Smooth muscle cell (in vitro differentiated cells): ENCODE results near the gene DOCK3. TPM values are rescaled to one million over a fixed set of nuclear protein-coding genes. Genes with fewer than 3 reads are reported as not detected.

Experiments
- DNase-seq: peaks from one replicate; lab custom pipeline; 2025; ENCODE audit not compliant: unreplicated experiment; lab: John Stamatoyannopoulos, UW
- H2AFZ ChIP-seq: fragments of 200-600 bp; sonication (generic); 2 replicates; pipeline ENCODE4 v1.6.0; 2016; ENCODE audit warnings: antibody characterized with exemption, low read depth, mild to moderate bottlenecking
- H3F3A ChIP-seq: fragments of 200-600 bp; sonication (generic); 2 replicates; pipeline ENCODE4 v1.6.0; 2017; ENCODE audit warnings: antibody characterized with exemption, low read depth
- H3K27ac ChIP-seq: fragments of 200-600 bp; sonication (generic); 2 replicates; pipeline ENCODE4 v1.5.1; 2016; ENCODE audit warnings: low read depth, mild to moderate bottlenecking
- H3K27me3 ChIP-seq: fragments of 200-600 bp; sonication (generic); 2 replicates; pipeline ENCODE4 v1.6.1; 2016; ENCODE audit warnings: low read depth, mild to moderate bottlenecking
- H3K36me3 ChIP-seq: fragments of 200-600 bp; sonication (generic); 2 replicates; pipeline ENCODE4 v1.5.1; 2016; ENCODE audit warnings: low read depth
- H3K4me1 ChIP-seq: fragments of 200-600 bp; sonication (generic); 2 replicates; pipeline ENCODE4 v1.5.1; 2016; ENCODE audit warnings: low read depth
- H3K4me2 ChIP-seq: fragments of 200-600 bp; sonication (generic); 2 replicates; pipeline ENCODE4 v1.6.0; 2016; ENCODE audit warnings: mild to moderate bottlenecking
- H3K4me3 ChIP-seq: fragments of 200-600 bp; sonication (generic); 2 replicates; pipeline ENCODE4 v1.5.1; 2016; ENCODE audit warnings: mild to moderate bottlenecking
- H3K79me2 ChIP-seq: fragments of 200-600 bp; sonication (generic); 2 replicates; pipeline ENCODE4 v1.6.0; 2016; ENCODE audit warnings: low read depth, mild to moderate bottlenecking
- H3K9ac ChIP-seq: fragments of 200-600 bp; sonication (generic); 2 replicates; pipeline ENCODE4 v1.6.0; 2016; ENCODE audit warnings: low read depth
- H3K9me3 ChIP-seq: fragments of 200-600 bp; sonication (generic); replicated peaks from 2 replicates; pipeline ENCODE4 v1.5.1; 2016; ENCODE audit warnings: low read depth
- H4K20me1 ChIP-seq: fragments of 200-600 bp; sonication (generic); 2 replicates; pipeline ENCODE4 v1.6.0; 2016; ENCODE audit warnings: low read depth
- CTCF ChIP-seq: fragments of 200-600 bp; sonication (generic); IDR thresholded peaks from 2 replicates; pipeline ENCODE4 v1.5.1; 2017; ENCODE audit warnings: borderline replicate concordance, mild to moderate bottlenecking, antibody characterized with exemption; ENCODE audit not compliant: insufficient read depth, poor library complexity, severe bottlenecking
- WGBS: methylation state at CpG from one replicate; pipeline ENCODE4 v1.1.7; 2016; ENCODE audit warnings: low lambda C conversion rate; 5-methylcytosine and 5-hydroxymethylcytosine counted together
- polyA plus RNA-seq: library from polyadenylated mRNA; unstranded; fragments of >200 nt; fragmentation: Nextera tagmentation; extraction: Ambion mirVana; gene quantifications from 2 replicates; pipeline ENCODE4 v1.2.1, GENCODE V29; 2016
- total RNA-seq: library from RNA; depleted of rRNA; stranded (reverse); fragments of >200 nt; gene quantifications from 2 replicates; pipeline ENCODE4 v1.2.3, GENCODE V29; 2014

The DOCK3 gene
- total and polyA plus RNA-seq, 2 experiments from 2014 or later: 0.29 to 2.2 TPM

GRCh38 chr3:50630877-50631276 lies 43.9 kb upstream of the DOCK3 start:
- no peaks in the 10 kb centered on the region for H3K27me3 ChIP-seq
- H3K9ac ChIP-seq: no peak overlapping the region
- DNase-seq: no peak
- 89% methylated on average over 7 of the region's 7 CpGs for WGBS
- H3K79me2 ChIP-seq: no peaks in the 10 kb centered on the region
- H4K20me1 ChIP-seq: peaks cover 22% of the 10 kb centered on the region
- no peak overlapping the region for H3K4me3 ChIP-seq
- H3K4me2 ChIP-seq: no peak overlapping the region
- no peaks in the 10 kb centered on the region for H3F3A ChIP-seq
- no peaks in the 10 kb centered on the region for H3K9me3 ChIP-seq
- TF ChIP-seq CTCF: no peak
- H3K4me1 ChIP-seq: peaks cover 19% of the 10 kb centered on the region
- no peak overlapping the region for H3K27ac ChIP-seq
- no peak overlapping the region for H2AFZ ChIP-seq
- no peaks in the 10 kb centered on the region for H3K36me3 ChIP-seq

- peaks cover 10% of the 10 kb centered on the region for H3K4me1 ChIP-seq
- no peak overlapping the region for H3K9ac ChIP-seq
- 48% methylated on average over 5 of the region's 5 CpGs for WGBS
- no peak for TF ChIP-seq CTCF
- no peaks in the 10 kb centered on the region for H3K9me3 ChIP-seq
- H3K4me3 ChIP-seq: no peak overlapping the region
- no peak for DNase-seq
- no peak overlapping the region for H3K4me2 ChIP-seq
- no peaks in the 10 kb centered on the region for H3K79me2 ChIP-seq
- H3K27me3 ChIP-seq: no peaks in the 10 kb centered on the region
- peaks cover 29% of the 10 kb centered on the region for H4K20me1 ChIP-seq
- H2AFZ ChIP-seq: no peak overlapping the region
- H3F3A ChIP-seq: no peaks in the 10 kb centered on the region
- no peaks in the 10 kb centered on the region for H3K36me3 ChIP-seq
- no peak overlapping the region for H3K27ac ChIP-seq
These were observed 42.3 kb upstream of the DOCK3 start for GRCh38 chr3:50632450-50632849.

GRCh38 chr3:50633230-50633790 lies 41.4 kb upstream of the DOCK3 start:
- 86% methylated on average over 5 of the region's 5 CpGs for WGBS
- Histone ChIP-seq H4K20me1 (peaks cover 28% of the 10 kb centered on the region), H3K9ac (no peak overlapping the region), H3K27me3 (no peaks in the 10 kb centered on the region), H3K36me3 (no peaks in the 10 kb centered on the region), H3K4me2 (no peak overlapping the region), H3K27ac (no peak overlapping the region), H3K9me3 (no peaks in the 10 kb centered on the region), H3K4me1 (peaks cover 5% of the 10 kb centered on the region), H3K4me3 (no peak overlapping the region), H3K79me2 (no peaks in the 10 kb centered on the region), H3F3A (no peaks in the 10 kb centered on the region), H2AFZ (no peak overlapping the region)
- no peak for TF ChIP-seq CTCF
- no peak for DNase-seq

- TF ChIP-seq CTCF: no peak
- H3K4me2 ChIP-seq: no peak overlapping the region
- no peaks in the 10 kb centered on the region for H3K36me3 ChIP-seq
These were observed 39.7 kb upstream of the DOCK3 start for GRCh38 chr3:50635066-50635465.

More at GRCh38 chr3:50635066-50635465, 39.7 kb upstream of the DOCK3 start:
- no peak for DNase-seq
- H3F3A ChIP-seq: no peaks in the 10 kb centered on the region
- H3K27ac ChIP-seq: no peak overlapping the region
- H3K4me3 ChIP-seq: no peak overlapping the region
- H4K20me1 ChIP-seq: peaks cover 40% of the 10 kb centered on the region
- no peaks in the 10 kb centered on the region for H3K9me3 ChIP-seq
- no peaks in the 10 kb centered on the region for H3K27me3 ChIP-seq
- H2AFZ ChIP-seq: no peak overlapping the region
- H3K4me1 ChIP-seq: peaks cover 7% of the 10 kb centered on the region
- no peak overlapping the region for H3K9ac ChIP-seq
- no peaks in the 10 kb centered on the region for H3K79me2 ChIP-seq
